Ishikawa (cell line): Measurements from ENCODE around the gene CD9.

Experiments
- CEBPB ChIP-seq: IDR thresholded peaks from 2 replicates; pipeline ENCODE4 v1.6.1; 2012
- CREB1 ChIP-seq: IDR thresholded peaks from 2 replicates; pipeline ENCODE4 v1.6.1; 2012; ENCODE audit warnings: low read depth
- EGR1 ChIP-seq: IDR thresholded peaks from 2 replicates; pipeline ENCODE4 v1.6.1; 2012
- EP300 ChIP-seq: IDR thresholded peaks from 2 replicates; pipeline ENCODE4 v1.6.1; 2012; ENCODE audit warnings: borderline replicate concordance
- FOXM1 ChIP-seq: IDR thresholded peaks from 2 replicates; pipeline ENCODE4 v1.6.1; 2012; ENCODE audit warnings: low read depth, borderline replicate concordance
- NFIC ChIP-seq: IDR thresholded peaks from 2 replicates; pipeline ENCODE4 v1.6.1; 2012
- RAD21 ChIP-seq: IDR thresholded peaks from 2 replicates; pipeline ENCODE4 v1.6.1; 2012; ENCODE audit warnings: low read depth
- TAF1 ChIP-seq: IDR thresholded peaks from 2 replicates; pipeline ENCODE4 v1.6.1; 2012; ENCODE audit warnings: low read depth, mild to moderate bottlenecking
- TCF12 ChIP-seq: IDR thresholded peaks from 2 replicates; pipeline ENCODE4 v1.6.1; 2012; ENCODE audit warnings: low read depth
- TEAD4 ChIP-seq: IDR thresholded peaks from 2 replicates; pipeline ENCODE4 v1.6.1; 2012
- YY1 ChIP-seq: IDR thresholded peaks from 2 replicates; pipeline ENCODE4 v1.6.1; 2012; ENCODE audit warnings: low read depth
- ZBTB7A ChIP-seq: IDR thresholded peaks from 2 replicates; pipeline ENCODE4 v1.6.1; 2012; ENCODE audit warnings: low read depth
- TF ChIP-seq, protein P1 (sequence below): IDR thresholded peaks from 2 replicates; pipeline ENCODE4 v1.6.1; 2012
- TF ChIP-seq, protein P2 (sequence below): IDR thresholded peaks from 2 replicates; pipeline ENCODE4 v1.6.1; 2012
- TF ChIP-seq, protein P3 (sequence below): IDR thresholded peaks from 2 replicates; pipeline ENCODE4 v1.6.1; 2012; ENCODE audit warnings: low read depth, mild to moderate bottlenecking

Gene CD9

DNA sequence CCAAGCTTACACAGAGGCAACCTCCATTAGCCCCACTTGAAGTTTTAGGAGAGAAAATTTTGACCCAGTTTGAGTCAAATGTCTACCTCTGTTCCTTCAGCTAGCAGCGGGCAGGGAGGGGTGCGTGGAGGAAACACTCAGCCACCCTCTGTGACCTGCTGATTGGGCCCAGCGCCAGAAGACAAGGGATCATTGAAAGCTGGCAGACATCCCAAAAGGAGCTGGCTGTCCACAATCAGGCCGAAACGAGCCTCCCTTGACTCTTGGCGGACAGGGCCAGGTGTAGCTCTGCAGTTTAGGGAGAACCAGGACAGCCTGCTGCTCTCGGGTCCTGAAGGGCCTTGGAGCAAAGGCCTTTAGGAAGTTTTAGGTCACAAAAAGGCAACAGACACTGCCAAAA, 41.3 kb downstream of the CD9 start:
- no peak for TF ChIP-seq YY1
- TF ChIP-seq, protein P1, sequence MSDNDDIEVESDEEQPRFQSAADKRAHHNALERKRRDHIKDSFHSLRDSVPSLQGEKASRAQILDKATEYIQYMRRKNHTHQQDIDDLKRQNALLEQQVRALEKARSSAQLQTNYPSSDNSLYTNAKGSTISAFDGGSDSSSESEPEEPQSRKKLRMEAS = peak; percentile 28; the same call in 1 of the 2 replicates
- TF ChIP-seq FOXM1 = no peak
- TF ChIP-seq RAD21 = peak; percentile 19; the same call in 1 of the 2 replicates
- TF ChIP-seq, protein P2, sequence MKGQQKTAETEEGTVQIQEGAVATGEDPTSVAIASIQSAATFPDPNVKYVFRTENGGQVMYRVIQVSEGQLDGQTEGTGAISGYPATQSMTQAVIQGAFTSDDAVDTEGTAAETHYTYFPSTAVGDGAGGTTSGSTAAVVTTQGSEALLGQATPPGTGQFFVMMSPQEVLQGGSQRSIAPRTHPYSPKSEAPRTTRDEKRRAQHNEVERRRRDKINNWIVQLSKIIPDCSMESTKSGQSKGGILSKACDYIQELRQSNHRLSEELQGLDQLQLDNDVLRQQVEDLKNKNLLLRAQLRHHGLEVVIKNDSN = peak; percentile 21; the same call in 1 of the 2 replicates
- no peak for TF ChIP-seq ZBTB7A
- no peak for TF ChIP-seq TEAD4
- TF ChIP-seq TAF1 = no peak
- peak; percentile 95 for TF ChIP-seq NFIC
- TF ChIP-seq CREB1 = no peak
- TF ChIP-seq TCF12 = peak; percentile 37; the same call in 1 of the 2 replicates
- 0 out of 2 replicates have a peak, but pooled peaks have one; percentile 9 for TF ChIP-seq EP300
- no peak for TF ChIP-seq EGR1
- TF ChIP-seq, protein P3, sequence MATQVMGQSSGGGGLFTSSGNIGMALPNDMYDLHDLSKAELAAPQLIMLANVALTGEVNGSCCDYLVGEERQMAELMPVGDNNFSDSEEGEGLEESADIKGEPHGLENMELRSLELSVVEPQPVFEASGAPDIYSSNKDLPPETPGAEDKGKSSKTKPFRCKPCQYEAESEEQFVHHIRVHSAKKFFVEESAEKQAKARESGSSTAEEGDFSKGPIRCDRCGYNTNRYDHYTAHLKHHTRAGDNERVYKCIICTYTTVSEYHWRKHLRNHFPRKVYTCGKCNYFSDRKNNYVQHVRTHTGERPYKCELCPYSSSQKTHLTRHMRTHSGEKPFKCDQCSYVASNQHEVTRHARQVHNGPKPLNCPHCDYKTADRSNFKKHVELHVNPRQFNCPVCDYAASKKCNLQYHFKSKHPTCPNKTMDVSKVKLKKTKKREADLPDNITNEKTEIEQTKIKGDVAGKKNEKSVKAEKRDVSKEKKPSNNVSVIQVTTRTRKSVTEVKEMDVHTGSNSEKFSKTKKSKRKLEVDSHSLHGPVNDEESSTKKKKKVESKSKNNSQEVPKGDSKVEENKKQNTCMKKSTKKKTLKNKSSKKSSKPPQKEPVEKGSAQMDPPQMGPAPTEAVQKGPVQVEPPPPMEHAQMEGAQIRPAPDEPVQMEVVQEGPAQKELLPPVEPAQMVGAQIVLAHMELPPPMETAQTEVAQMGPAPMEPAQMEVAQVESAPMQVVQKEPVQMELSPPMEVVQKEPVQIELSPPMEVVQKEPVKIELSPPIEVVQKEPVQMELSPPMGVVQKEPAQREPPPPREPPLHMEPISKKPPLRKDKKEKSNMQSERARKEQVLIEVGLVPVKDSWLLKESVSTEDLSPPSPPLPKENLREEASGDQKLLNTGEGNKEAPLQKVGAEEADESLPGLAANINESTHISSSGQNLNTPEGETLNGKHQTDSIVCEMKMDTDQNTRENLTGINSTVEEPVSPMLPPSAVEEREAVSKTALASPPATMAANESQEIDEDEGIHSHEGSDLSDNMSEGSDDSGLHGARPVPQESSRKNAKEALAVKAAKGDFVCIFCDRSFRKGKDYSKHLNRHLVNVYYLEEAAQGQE = no peak
- TF ChIP-seq CEBPB = no peak

DNA sequence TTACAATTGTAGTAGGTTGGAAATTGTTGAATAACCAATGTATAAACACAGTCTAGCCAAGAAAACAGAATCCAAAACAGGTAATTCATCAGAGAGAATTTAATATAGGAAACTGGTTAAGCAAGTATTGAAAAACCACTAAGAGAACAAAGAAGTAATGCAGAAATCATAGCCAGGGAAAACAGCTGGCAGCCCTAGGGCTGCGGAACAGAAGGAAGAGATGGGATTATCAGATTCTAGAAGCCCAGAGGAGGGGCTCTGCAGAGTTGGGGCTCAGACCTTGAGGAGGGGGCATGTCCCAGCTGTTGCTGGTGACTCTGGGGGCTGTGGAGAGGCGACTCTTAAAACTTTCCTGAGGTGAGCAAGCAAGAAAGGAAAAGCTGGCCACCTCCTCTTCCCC, 49.4 kb downstream of the CD9 start:
- TF ChIP-seq EP300 = no peak
- TF ChIP-seq FOXM1 = no peak
- no peak for TF ChIP-seq ZBTB7A
- TF ChIP-seq, protein P3 = no peak
- no peak for TF ChIP-seq CREB1
- no peak for TF ChIP-seq TEAD4
- no peak for TF ChIP-seq YY1
- TF ChIP-seq CEBPB = no peak
- no peak for TF ChIP-seq TAF1
- TF ChIP-seq RAD21 = no peak
- TF ChIP-seq TCF12 = no peak
- no peak for TF ChIP-seq NFIC
- TF ChIP-seq, protein P1 = no peak
- no peak for TF ChIP-seq EGR1
- TF ChIP-seq, protein P2 = no peak

DNA sequence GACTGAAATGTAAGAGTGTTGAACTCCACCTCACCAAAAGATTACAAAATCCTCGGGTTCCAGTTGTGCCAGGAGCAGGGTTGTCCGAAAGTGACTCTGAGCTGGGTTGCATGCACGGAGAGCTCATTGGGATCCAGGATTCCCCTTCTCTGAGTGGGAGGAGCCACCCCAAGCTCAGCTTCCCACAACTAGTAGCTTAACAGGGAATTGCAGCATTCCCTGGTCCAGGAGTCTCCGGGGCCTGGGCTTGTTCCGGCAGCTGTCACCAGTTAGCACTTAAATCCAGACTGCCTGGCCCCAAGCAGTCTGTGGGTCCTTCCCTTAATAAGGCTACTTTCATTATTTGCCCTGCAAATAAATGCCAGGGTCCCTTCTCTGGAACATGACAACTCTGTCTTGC, 50.1 kb downstream of the CD9 start:
- TF ChIP-seq TCF12 (no peak), EGR1 (no peak), EP300 (no peak), TEAD4 (no peak), NFIC (no peak), YY1 (no peak), CREB1 (no peak)
- TF ChIP-seq, protein P2 = no peak

DNA sequence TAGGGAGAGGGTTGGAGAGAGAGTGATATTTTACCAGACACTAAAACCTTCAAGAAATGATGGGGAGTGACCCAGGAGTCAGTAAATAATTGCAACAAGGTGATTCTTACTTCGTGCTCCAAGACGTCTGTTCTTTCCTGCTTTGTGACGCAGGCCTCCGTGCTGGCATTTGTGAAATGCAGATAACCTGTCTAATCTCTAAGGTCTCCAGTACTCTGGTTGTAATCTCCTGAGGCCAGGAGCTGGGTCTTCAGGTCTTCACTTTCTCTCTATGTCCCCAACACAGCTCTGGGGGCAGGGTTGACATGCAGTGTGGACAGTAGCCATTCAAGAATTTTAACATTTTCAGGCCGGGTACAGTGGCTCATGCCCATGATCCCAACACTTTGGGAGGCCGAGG, 53.1 kb downstream of the CD9 start:
- TF ChIP-seq, protein P2 = no peak
- no peak for TF ChIP-seq ZBTB7A
- TF ChIP-seq CREB1 = no peak
- TF ChIP-seq TAF1 = no peak
- TF ChIP-seq NFIC = no peak
- TF ChIP-seq TEAD4 = no peak
- TF ChIP-seq, protein P3 = no peak
- TF ChIP-seq RAD21 = no peak
- no peak for TF ChIP-seq EGR1
- TF ChIP-seq CEBPB = no peak
- no peak for TF ChIP-seq YY1
- TF ChIP-seq EP300 = no peak
- TF ChIP-seq FOXM1 = no peak
- TF ChIP-seq, protein P1 = no peak
- TF ChIP-seq TCF12 = no peak
